Spleen (tissue), 11 donors: ENCODE results near the gene TROAP. TPM values are rescaled to one million over a fixed set of nuclear protein-coding genes. Genes with fewer than 3 reads are reported as not detected.
"Not testable (repeated sequence)": the region's sequence is repeated elsewhere in the genome, so short reads cannot be mapped to it uniquely, and the experiment has no call there.

Experiments used
- DNase-seq: peaks from one replicate; pipeline ENCODE4 v3.0.0-alpha.2; 2020
- H3K27ac ChIP-seq, 8 donors: fragments of 200-600 bp; sonication (generic) in 7 of 8; 1 replicate in 4 of 8; 2 replicates in 4 of 8; pipeline versions ENCODE4 v1.5.0 to v1.8.0; 2016 to 2021; ENCODE audit warnings: inconsistent platforms in 4 of 8, mild to moderate bottlenecking in 4 of 8, moderate library complexity in 1 of 8
- H3K27me3 ChIP-seq, 7 donors: fragments of 200-600 bp; sonication (generic) in 6 of 7; replicated peaks in 1 of 7; 1 replicate in 4 of 7; 2 replicates in 3 of 7; pipeline versions ENCODE4 v1.5.0 to v1.8.0; 2016 to 2021; ENCODE audit warnings: inconsistent platforms in 3 of 7, mild to moderate bottlenecking in 1 of 7
- H3K36me3 ChIP-seq, 6 donors: fragments of 200-600 bp; sonication (generic) in 5 of 6; 1 replicate in 4 of 6; 2 replicates in 2 of 6; pipeline versions ENCODE4 v1.5.0 to v1.8.0; 2016 to 2021; ENCODE audit warnings: inconsistent platforms in 2 of 6
- H3K4me1 ChIP-seq, 6 donors: fragments of 200-600 bp; sonication (generic) in 5 of 6; 1 replicate in 3 of 6; 2 replicates in 3 of 6; pipeline versions ENCODE4 v1.5.0 to v1.8.0; 2016 to 2021; ENCODE audit warnings: inconsistent platforms in 3 of 6
- H3K4me3 ChIP-seq, 8 donors: fragments of 200-600 bp; sonication (generic) in 7 of 8; 1 replicate in 4 of 8; 2 replicates in 4 of 8; pipeline versions ENCODE4 v1.5.0 to v1.8.0; 2016 to 2021; ENCODE audit warnings: inconsistent platforms in 4 of 8, mild to moderate bottlenecking in 4 of 8, moderate library complexity in 2 of 8
- H3K9me3 ChIP-seq, 8 donors: fragments of 200-600 bp; sonication (generic) in 7 of 8; 1 replicate in 4 of 8; 2 replicates in 4 of 8; pipeline versions ENCODE4 v1.5.0 to v1.8.0; 2016 to 2021; ENCODE audit warnings: inconsistent platforms in 4 of 8
- POLR2A ChIP-seq, 3 donors: fragments of 450-650 bp; IDR thresholded peaks; one replicate each; pipeline ENCODE4 v1.5.1; 2017; ENCODE audit warnings: antibody characterized with exemption in 3 of 3, mild to moderate bottlenecking in 1 of 3
- POLR2AphosphoS5 ChIP-seq, 3 donors: sonication (generic); formaldehyde crosslinking; IDR thresholded peaks; one replicate each; pipeline ENCODE4 v1.5.1; 2017; ENCODE audit warnings: antibody characterized with exemption in 3 of 3
- WGBS, 5 donors: extraction: QIAGEN DNeasy Blood & Tissue Kit in 3 of 5; methylation state at CpG; one replicate each; pipeline versions ENCODE4 v1.1.5 to v1.1.7; 2013 to 2018; 5-methylcytosine and 5-hydroxymethylcytosine counted together
- intact Hi-C: fragments of 100-400 bp; cut with DNase I; formaldehyde crosslinking; loops from one replicate; pipeline ENCODE4 v1.15.0; 2023; ENCODE audit warnings: low total_unique reads
- polyA plus RNA-seq, 3 donors: library from polyadenylated mRNA; stranded (reverse); fragments of 200-250 nt; gene quantifications; one replicate each; pipeline ENCODE4 v1.2.1, GENCODE V29; 2013
- total RNA-seq, 7 donors: library from RNA; depleted of rRNA in 3 of 7; stranded (reverse); fragments of >200 nt in 3 of 7; fragmentation: NEBNext Ultra II Directional in 4 of 7; extraction: Animal tissue kit (Norgen Biotek cat#: 25700) in 4 of 7; gene quantifications; one replicate each; pipeline versions ENCODE4 v1.1.0 to v1.2.1, GENCODE V29; 2016 to 2021
- TF ChIP-seq, protein P1 (sequence below), 11 experiments: fragments of 200-600 bp in 7 of 11; fragments of 450-650 bp in 4 of 11; sonication (generic) in 4 of 11; IDR thresholded peaks in 8 of 11; conservative IDR thresholded peaks in 3 of 11; 1 replicate in 7 of 11; 2 replicates in 4 of 11; pipeline versions ENCODE4 v1.4.0 to v1.8.0; 2016 to 2021; ENCODE audit warnings: antibody characterized with exemption in 11 of 11, inconsistent platforms in 4 of 11, mild to moderate bottlenecking in 1 of 11
- donor health status: healthy with polysubstance abuse.
- donor health status: DM: no; HTN: no; CAD: no; lungs with moderate emphysema.
- donor health status: DM: no; HTN: no; CAD: no.
- donor health status: Bipolar disorder and iron deficiency.
- donor health status: healthy.
- donor health status: DM: no; HTN: no; CAD: no.
- donor health status: DM: yes; HTN: yes; CAD: no.

TROAP gene
- total and polyA plus RNA-seq, 10 donors = 2.5 to 11.9 (median 4.4) TPM

DNA sequence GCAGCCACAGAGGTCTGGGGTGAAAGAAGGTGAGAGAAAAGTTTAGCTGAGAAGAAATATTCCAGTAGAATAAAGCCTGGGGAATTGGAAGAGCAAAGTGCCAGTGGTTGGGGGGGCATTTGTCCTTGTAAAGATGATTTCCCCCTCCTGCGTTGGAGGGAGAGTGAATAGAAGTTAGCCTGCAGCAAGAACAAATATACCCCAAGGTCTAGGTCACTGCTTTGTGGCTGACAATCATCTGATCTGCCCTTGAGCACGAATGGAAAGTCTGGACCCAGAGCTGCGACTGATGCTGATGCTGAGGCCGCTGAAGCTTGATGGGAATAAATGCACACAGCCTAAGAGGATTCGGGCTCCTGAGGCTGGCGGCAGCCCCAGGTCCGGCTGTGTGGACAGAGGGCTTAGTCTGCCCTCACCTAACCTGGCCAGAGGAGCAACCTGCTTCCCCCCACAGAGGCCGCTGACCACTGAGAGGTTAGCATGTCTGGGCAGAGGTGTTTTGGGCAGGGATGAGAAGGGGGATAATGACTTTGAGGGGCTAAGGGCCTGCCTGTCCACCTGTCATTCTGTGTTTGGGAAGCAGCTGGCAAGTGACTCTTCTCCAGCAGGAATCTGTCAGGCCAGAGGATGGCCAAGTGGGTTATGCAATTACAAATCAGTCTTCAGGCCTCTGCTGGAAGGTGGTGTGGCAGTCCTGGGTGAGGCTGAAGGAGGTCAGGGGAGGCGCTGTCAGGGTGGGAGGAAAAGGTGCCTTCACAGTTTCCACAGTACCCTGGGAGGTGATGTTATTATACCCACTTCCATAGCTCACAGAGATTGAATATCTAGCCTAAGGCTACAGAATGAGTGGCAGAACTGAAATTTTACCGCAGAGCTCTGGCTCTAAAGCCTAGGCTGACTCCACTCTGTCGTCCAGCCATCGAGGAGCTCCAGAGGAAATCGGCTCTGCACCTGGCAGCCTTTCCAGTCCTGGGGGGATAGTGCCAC is 46.5 kb upstream of the TROAP start:
- no peak overlapping the region for H3K4me3 ChIP-seq
- H3K4me1 ChIP-seq = peaks cover 0 to 12% (median 0%) of the 10 kb centered on the region in 6 donors
- no peak for DNase-seq
- H3K27me3 ChIP-seq = no peaks in the 10 kb centered on the region
- 82 to 87% (median 84%) methylated on average over 11 to 13 of the region's 13 CpGs for WGBS, 5 donors
- peaks cover 0 to 29% (median 17%) of the 10 kb centered on the region in 6 donors for H3K36me3 ChIP-seq
- intact Hi-C loops = no loop called here
- TF ChIP-seq, protein P1, sequence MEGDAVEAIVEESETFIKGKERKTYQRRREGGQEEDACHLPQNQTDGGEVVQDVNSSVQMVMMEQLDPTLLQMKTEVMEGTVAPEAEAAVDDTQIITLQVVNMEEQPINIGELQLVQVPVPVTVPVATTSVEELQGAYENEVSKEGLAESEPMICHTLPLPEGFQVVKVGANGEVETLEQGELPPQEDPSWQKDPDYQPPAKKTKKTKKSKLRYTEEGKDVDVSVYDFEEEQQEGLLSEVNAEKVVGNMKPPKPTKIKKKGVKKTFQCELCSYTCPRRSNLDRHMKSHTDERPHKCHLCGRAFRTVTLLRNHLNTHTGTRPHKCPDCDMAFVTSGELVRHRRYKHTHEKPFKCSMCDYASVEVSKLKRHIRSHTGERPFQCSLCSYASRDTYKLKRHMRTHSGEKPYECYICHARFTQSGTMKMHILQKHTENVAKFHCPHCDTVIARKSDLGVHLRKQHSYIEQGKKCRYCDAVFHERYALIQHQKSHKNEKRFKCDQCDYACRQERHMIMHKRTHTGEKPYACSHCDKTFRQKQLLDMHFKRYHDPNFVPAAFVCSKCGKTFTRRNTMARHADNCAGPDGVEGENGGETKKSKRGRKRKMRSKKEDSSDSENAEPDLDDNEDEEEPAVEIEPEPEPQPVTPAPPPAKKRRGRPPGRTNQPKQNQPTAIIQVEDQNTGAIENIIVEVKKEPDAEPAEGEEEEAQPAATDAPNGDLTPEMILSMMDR (IDR thresholded peaks at IDR 0.05 in 8 of 11, conservative IDR thresholded peaks at IDR 0.05 in 3 of 11) = no peak
- TF ChIP-seq POLR2A (IDR thresholded peaks at IDR 0.05) (no peak), POLR2AphosphoS5 (IDR thresholded peaks at IDR 0.05) (no peak)
- H3K9me3 ChIP-seq = no peaks in the 10 kb centered on the region
- H3K27ac ChIP-seq = no peak overlapping the region

DNA sequence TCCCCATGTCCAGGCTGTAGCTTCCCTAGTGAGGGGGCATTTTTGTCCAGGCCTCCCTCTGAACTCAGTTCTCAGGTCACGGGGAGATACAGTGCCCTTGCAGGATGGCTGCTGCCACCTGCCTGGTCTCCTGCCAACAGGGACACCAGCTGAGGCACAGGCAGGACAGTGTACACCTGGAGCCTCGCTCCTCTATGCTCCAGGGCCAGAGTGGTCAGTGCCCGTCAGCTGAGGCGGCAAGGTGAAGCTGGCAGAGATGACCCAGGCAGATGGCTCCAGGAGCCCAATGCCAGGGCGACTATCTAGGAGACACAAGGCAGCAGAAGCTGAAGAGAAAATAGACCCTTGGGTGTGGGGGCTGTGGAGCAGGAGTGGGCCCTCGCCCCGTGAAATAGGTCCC is 45.6 kb upstream of the TROAP start:
- no peak for TF ChIP-seq POLR2AphosphoS5 (IDR thresholded peaks at IDR 0.05)
- TF ChIP-seq POLR2A (IDR thresholded peaks at IDR 0.05) = no peak
- TF ChIP-seq, protein P1 (IDR thresholded peaks at IDR 0.05 in 8 of 11, conservative IDR thresholded peaks at IDR 0.05 in 3 of 11) = no peak

DNA sequence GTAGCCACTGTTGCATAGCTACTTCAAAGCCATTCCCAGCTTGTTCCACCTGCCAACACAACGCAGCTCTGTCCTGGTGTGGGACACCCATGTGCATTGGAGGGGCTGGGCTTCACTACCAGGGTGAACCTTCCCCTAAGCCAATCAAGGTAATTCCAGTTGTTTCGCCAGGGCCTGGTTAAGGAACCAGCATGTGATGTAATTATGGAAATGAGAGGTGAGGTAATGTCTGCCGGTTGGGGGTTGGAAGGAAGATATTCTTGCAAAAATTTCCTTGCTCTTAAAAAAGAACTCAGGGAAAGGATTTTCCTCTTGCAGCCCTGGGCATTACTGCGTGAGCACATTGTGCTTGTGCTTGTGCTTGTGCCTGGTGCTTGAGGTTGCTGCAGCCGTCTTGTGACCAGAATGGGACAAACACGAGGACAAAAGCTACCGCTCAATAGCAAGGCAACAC is 43.3 kb upstream of the TROAP start:
- intact Hi-C loops = no loop called here
- TF ChIP-seq POLR2A (IDR thresholded peaks at IDR 0.05) (no peak), POLR2AphosphoS5 (IDR thresholded peaks at IDR 0.05) (no peak)
- TF ChIP-seq, protein P1 (IDR thresholded peaks at IDR 0.05 in 8 of 11, conservative IDR thresholded peaks at IDR 0.05 in 3 of 11) = no peak
- Histone ChIP-seq H3K4me3 (no peak overlapping the region), H3K27ac (no peak overlapping the region), H3K9me3 (no peaks in the 10 kb centered on the region), H3K36me3 (no peaks in the 10 kb centered on the region), H3K4me1 (peaks cover 0 to 12% (median 0%) of the 10 kb centered on the region in 6 donors), H3K27me3 (peaks cover 0 to 14% (median 0%) of the 10 kb centered on the region in 7 donors)
- WGBS, 5 donors = 38 to 71% (median 59%) methylated on average over 7 of the region's 7 CpGs
- DNase-seq = peak; percentile 24

More for the DNA sequence above, 45.6 kb upstream of the TROAP start:
- 84 to 97% (median 94%) methylated on average over 7 of the region's 7 CpGs for WGBS, 5 donors
- no peak for DNase-seq
- peaks cover 0 to 21% (median 10%) of the 10 kb centered on the region in 6 donors for H3K36me3 ChIP-seq
- peaks cover 0 to 12% (median 0%) of the 10 kb centered on the region in 6 donors for H3K4me1 ChIP-seq
- intact Hi-C loops = no loop called here
- H3K27me3 ChIP-seq = no peaks in the 10 kb centered on the region
- no peak overlapping the region for H3K27ac ChIP-seq
- H3K4me3 ChIP-seq = no peak overlapping the region
- H3K9me3 ChIP-seq = no peaks in the 10 kb centered on the region

DNA sequence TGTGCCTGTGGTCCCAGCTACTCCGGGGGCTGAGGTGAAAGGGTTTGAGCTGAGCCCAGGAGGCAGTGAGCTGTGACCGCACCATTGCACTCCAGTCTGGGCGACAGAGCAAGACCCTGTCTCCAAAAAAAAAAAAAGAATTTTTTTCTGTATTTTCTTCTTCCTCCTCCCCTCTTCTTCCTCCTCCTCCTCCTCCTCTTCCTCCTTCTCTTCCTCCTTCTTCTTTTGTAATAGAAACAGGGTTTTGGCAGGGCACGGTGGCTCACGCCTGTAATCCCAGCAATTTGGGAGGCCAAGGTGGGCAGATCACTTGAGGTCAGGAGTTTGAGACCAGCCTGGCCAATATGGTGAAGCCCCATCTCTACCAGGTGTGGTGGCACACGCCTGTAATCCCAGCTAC is 42.5 kb upstream of the TROAP start:
- H3K27me3 ChIP-seq = peaks cover 0 to 21% (median 0%) of the 10 kb centered on the region in 7 donors
- DNase-seq = peak; percentile 25
- H3K36me3 ChIP-seq, H3K27ac ChIP-seq, intact Hi-C loops, H3K9me3 ChIP-seq, H3K4me3 ChIP-seq: not testable (repeated sequence)
- 68 to 89% (median 77%) methylated on average over 6 of the region's 6 CpGs for WGBS, 5 donors
- H3K4me1 ChIP-seq = peaks cover 0 to 12% (median 0%) of the 10 kb centered on the region in 6 donors
